ENCODE results near the gene TSPAN17. TPM values are rescaled to one million over a fixed set of nuclear protein-coding genes. Genes with fewer than 3 reads are reported as not detected.

The TSPAN17 gene
- polyA plus RNA-seq, 2 of the 4 experiments (the other 2 are of a cell fraction): 35.6 to 47.4 TPM

GRCh38 chr5:176627582-176627981, 19.7 kb upstream of the TSPAN17 start:
- ATAC-seq (no peak), DNase-seq (ENCODE audit: low read depth in 1 of 2, low spot score in 1 of 2) (no peak), FAIRE-seq (no peak)
- Histone ChIP-seq H3K4me3 (no peak overlapping the region), H3K27ac (no peak overlapping the region), H3K4me1 (peaks cover 8% of the 10 kb centered on the region; the same call in 1 of the 3 replicates), H3K4me2 (no peak overlapping the region), H3K9me3 (no peaks in the 10 kb centered on the region)
- ChIA-PET CTCF (no interaction called here), POLR2A (no interaction called here)
- 65% methylated on average over 5 of the region's 5 CpGs for WGBS (ENCODE audit: missing lambda C conversion rate)
- TF ChIP-seq POLR2AphosphoS2 (conservative IDR thresholded peaks at IDR 0.05; ENCODE audit: low read length) (no peak), ZSCAN20 (CRISPR knock-in tag; IDR thresholded peaks at IDR 0.05) (no peak), TP53 (CRISPR knock-in tag; IDR thresholded peaks at IDR 0.05) (no peak), SMC3 (IDR thresholded peaks at IDR 0.05) (no peak), HEYL (CRISPR knock-in tag; IDR thresholded peaks at IDR 0.05) (no peak), ZFP36 (IDR thresholded peaks at IDR 0.05; ENCODE audit: borderline replicate concordance, partially characterized antibody) (no peak), EP300 (IDR thresholded peaks at IDR 0.05) (no peak)

GRCh38 chr5:176628406-176629228, 18.7 kb upstream of the TSPAN17 start:
- peaks cover 8% of the 10 kb centered on the region; the same call in 1 of the 3 replicates for H3K4me1 ChIP-seq
- ChIA-PET CTCF (interaction anchor here (0.7 to 2.5 kb wide), 3 partner anchors 7 to 32 kb away, joined by 4 to 11 read pairs (median 7); no protein-coding TSS in a partner anchor), POLR2A (no interaction called here)
- no peak overlapping the region for H3K27ac ChIP-seq
- ATAC-seq (no peak), FAIRE-seq (no peak), DNase-seq (ENCODE audit: low read depth in 1 of 2, low spot score in 1 of 2) (no peak)
- H3K9me3 ChIP-seq: no peaks in the 10 kb centered on the region
- no peak overlapping the region for H3K4me2 ChIP-seq
- 71% methylated on average over 13 of the region's 13 CpGs for WGBS (ENCODE audit: missing lambda C conversion rate)
- TF ChIP-seq POLR2A (IDR thresholded peaks at IDR 0.05; ENCODE audit: low read length) (no peak), ZNF302 (CRISPR knock-in tag; IDR thresholded peaks at IDR 0.05) (no peak), EP300 (IDR thresholded peaks at IDR 0.05) (no peak), RFX5 (IDR thresholded peaks at IDR 0.05) (no peak), PHF8 (IDR thresholded peaks at IDR 0.05; ENCODE audit: borderline replicate concordance, low read depth) (no peak), JUNB (IDR thresholded peaks at IDR 0.05) (no peak), MAX (IDR thresholded peaks at IDR 0.05) (no peak), HDAC2 (IDR thresholded peaks at IDR 0.05) (no peak), JUN (IDR thresholded peaks at IDR 0.05) (no peak), HOXA7 (CRISPR knock-in tag; IDR thresholded peaks at IDR 0.05) (no peak), FOXS1 (CRISPR knock-in tag; IDR thresholded peaks at IDR 0.05) (no peak), ESRRA (IDR thresholded peaks at IDR 0.05; ENCODE audit: borderline replicate concordance, low read length) (no peak), MYC (IDR thresholded peaks at IDR 0.05; ENCODE audit: borderline replicate concordance, low read length) (no peak), USF2 (IDR thresholded peaks at IDR 0.05) (no peak), RNF2 (IDR thresholded peaks at IDR 0.05; ENCODE audit: borderline replicate concordance, low read depth) (no peak), RAD21 (conservative IDR thresholded peaks at IDR 0.05 in 1 of 2, IDR thresholded peaks at IDR 0.05 in 1 of 2) (no peak), ATOH8 (CRISPR knock-in tag; IDR thresholded peaks at IDR 0.05; ENCODE audit: low read depth) (no peak), POLR2AphosphoS2 (conservative IDR thresholded peaks at IDR 0.05; ENCODE audit: low read length) (no peak)
- H3K4me3 ChIP-seq: no peak overlapping the region
